Muscle layer of colon (tissue), 2 donors: ENCODE data around the gene SIX3.

Experiments used
- H3K27ac ChIP-seq: one replicate; pipeline ENCODE4 v1.7.0; 2013; ENCODE audit warnings: low read depth, mild to moderate bottlenecking, low read length, moderate library complexity
- H3K27me3 ChIP-seq, 2 donors: one replicate each; pipeline ENCODE4 v1.7.0; 2013; ENCODE audit warnings: low read length in 2 of 2, mild to moderate bottlenecking in 2 of 2; ENCODE audit not compliant: insufficient read depth in 2 of 2, control insufficient read depth in 1 of 2
- H3K36me3 ChIP-seq: one replicate; pipeline ENCODE4 v1.7.0; 2013; ENCODE audit warnings: mild to moderate bottlenecking, low read length; ENCODE audit not compliant: insufficient read depth
- H3K4me1 ChIP-seq: one replicate; pipeline ENCODE4 v1.7.0; 2013; ENCODE audit warnings: mild to moderate bottlenecking, low read length; ENCODE audit not compliant: insufficient read depth
- H3K4me3 ChIP-seq, 2 donors: one replicate each; pipeline ENCODE4 v1.7.0; 2013; ENCODE audit warnings: low read length in 2 of 2, low read depth in 1 of 2, mild to moderate bottlenecking in 1 of 2, moderate library complexity in 1 of 2
- H3K9ac ChIP-seq: one replicate; pipeline ENCODE4 v1.7.0; 2013; ENCODE audit warnings: low read length
- H3K9me3 ChIP-seq: one replicate; pipeline ENCODE4 v1.7.0; 2013; ENCODE audit warnings: mild to moderate bottlenecking, low read length
- donor health status: abdominal sarcoma.
- donor health status: Adenocarcinoma of cecum.

SIX3 gene

GRCh38 chr2:44983836-44984604, 42.5 kb downstream of the SIX3 start:
- H3K4me1 ChIP-seq, result no peaks in the 10 kb centered on the region
- H3K4me3 ChIP-seq, result no peak overlapping the region
- H3K9ac ChIP-seq, result no peak overlapping the region
- H3K27ac ChIP-seq, result no peak overlapping the region
- no peaks in the 10 kb centered on the region for H3K36me3 ChIP-seq
- peaks cover 6% of the 10 kb centered on the region for H3K9me3 ChIP-seq
- H3K27me3 ChIP-seq, result no peaks in the 10 kb centered on the region

GRCh38 chr2:44989176-44989575, 47.7 kb downstream of the SIX3 start:
- H3K4me3 ChIP-seq, result no peak overlapping the region
- peaks cover 0 to 3% of the 10 kb centered on the region in 2 donors for H3K27me3 ChIP-seq
- no peaks in the 10 kb centered on the region for H3K36me3 ChIP-seq
- H3K4me1 ChIP-seq, result no peaks in the 10 kb centered on the region
- no peak overlapping the region for H3K9ac ChIP-seq
- H3K27ac ChIP-seq, result no peak overlapping the region
- peaks cover 6% of the 10 kb centered on the region for H3K9me3 ChIP-seq

GRCh38 chr2:44994377-44994776, 52.9 kb downstream of the SIX3 start:
- Histone ChIP-seq H3K9me3 (no peaks in the 10 kb centered on the region), H3K36me3 (no peaks in the 10 kb centered on the region), H3K27me3 (peaks cover 4 to 13% of the 10 kb centered on the region in 2 donors), H3K4me1 (no peaks in the 10 kb centered on the region), H3K9ac (no peak overlapping the region), H3K4me3 (no peak overlapping the region), H3K27ac (no peak overlapping the region)
